HG02981 (cell line): ENCODE results near the gene AHRR.

Experiments used
- ATAC-seq: cut with Tn5 transposase; IDR thresholded peaks from one replicate; pipeline ENCODE4 v1.9.1; 2021; ENCODE audit warnings: mild to moderate bottlenecking, moderate library complexity; ENCODE audit not compliant: unreplicated experiment

The AHRR gene

GRCh38 chr5:438481-438981, 117.0 kb downstream of the AHRR start:
- ATAC-seq = no peak

DNA sequence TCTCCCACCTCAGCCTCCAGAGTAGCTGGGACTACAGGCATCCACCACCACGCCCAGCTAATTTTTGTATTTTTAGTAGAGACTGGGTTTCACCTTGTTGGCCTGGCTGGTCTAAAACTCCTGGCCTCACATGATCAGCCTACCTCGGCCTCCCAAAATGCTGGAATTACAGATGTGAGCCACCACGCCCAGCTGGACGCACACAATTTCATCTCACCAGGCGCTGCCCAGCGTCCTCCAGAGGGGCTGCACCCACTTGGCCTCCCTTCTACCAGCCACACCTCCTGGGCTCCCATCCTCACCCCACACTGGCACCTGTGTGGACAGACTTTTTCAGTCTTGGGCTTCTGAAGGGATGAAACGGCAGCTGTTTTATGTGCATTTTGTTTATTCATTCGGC, 117.7 kb downstream of the AHRR start:
- ATAC-seq = no peak

DNA sequence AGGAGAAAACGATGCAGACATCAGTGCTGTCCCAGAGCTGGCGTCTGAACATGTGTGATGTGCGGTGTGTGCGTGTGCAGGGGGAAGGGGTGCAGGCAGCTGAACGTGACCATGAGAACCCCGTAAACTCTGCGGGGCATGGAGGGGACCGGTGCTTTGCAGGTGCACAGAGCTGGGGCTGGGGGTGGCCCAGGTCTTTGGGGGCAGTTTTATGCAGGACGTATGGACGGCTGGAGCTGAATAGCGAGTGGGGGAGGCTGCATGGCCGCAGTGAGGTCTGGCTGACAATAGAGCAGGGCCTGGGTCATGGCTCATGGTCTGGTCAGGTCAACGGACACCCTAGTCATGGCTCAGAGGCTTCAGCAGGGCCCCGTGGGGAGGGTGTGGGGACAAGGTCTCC, 118.1 kb downstream of the AHRR start:
- no peak for ATAC-seq

DNA sequence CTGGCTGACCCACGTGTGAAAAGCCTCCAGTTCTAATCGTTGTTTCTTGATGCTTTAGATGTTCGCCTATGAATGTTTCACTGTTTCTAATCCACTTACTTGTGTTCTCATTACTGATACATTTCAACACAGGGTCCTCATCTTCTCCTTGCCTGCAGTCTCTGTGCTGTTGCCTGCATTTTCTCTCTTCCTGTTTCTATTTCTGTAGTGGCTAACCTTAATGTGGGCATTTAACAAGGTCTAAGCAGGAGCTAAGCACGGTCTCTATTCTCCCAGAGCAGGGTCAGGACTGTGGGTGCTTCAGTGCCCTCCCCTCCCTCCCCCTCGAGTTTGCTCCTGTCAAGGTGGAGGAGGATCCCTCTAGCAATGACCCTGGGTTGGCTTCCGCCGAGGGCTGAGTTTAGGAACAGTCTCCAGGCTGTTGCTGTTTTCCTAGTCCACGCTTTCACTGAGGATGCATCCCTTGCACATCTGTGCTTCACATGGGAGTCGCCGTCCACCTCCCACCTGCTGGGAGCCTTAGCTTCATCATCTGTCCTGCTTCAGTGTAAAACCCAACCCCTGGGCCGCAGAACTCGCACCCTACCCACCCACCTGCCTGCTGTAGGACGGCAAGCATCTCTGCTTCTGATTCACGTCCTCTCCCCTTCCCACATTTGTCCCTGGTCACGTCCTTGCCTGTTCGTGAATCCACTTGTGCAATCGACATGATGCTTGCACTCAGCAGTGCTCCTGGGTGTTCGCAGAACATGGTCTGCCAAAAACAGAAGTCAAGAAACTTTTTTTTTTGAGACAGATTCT, 119.1 kb downstream of the AHRR start:
- ATAC-seq = no peak

DNA sequence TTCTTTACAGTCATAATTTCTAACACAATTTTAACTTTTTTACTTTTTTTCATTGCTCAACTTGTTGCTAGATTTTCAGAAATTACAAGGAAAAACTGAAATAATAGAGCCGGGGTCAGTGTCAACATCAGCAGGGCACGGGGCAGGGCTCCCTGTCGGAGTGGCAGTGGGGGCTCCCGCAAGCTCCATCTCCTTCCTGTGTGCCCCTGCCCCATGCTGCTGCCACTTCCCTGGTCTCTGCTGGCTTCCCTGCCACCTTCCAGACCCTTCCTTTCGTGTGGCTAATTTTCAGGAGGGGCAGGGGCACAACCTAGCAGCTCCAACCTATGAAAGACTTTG, 120.5 kb downstream of the AHRR start:
- no peak for ATAC-seq

GRCh38 chr5:442335-443238, 121.1 kb downstream of the AHRR start, which contains the start of gene EXOC3:
Gene EXOC3, plus strand, starts transcription at chr5:443176. Its CDS starts 3,030 bp downstream, at chr5:446206.
- peak; percentile 88 for ATAC-seq

GRCh38 chr5:443239-444151, 122.0 kb downstream of the AHRR start:
- peak; percentile 27 for ATAC-seq

- ATAC-seq = no peak
These were observed 122.7 kb downstream of the AHRR start for GRCh38 chr5:444226-444625.

DNA sequence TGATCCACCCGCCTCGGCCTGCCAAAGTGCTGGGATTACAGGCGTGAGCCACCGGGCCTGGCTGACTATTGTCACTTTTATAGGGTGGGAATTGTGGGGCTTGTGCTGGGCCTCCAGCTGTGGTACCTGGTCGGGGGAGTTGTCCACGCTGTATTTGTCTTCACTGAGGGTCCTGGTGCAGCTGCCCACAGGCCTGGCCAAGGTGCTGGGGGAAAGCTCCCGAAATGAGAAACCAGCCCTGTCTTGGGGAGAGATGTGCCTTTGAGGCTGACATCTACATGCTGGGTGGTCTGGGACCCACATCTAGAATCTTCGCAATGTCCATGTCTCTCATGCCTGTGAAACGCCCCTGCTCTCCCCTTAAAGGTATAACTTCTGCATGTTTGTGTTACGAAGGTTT, 124.1 kb downstream of the AHRR start:
- ATAC-seq = no peak

- no peak for ATAC-seq
These were observed 124.8 kb downstream of the AHRR start for GRCh38 chr5:446066-446882.

DNA sequence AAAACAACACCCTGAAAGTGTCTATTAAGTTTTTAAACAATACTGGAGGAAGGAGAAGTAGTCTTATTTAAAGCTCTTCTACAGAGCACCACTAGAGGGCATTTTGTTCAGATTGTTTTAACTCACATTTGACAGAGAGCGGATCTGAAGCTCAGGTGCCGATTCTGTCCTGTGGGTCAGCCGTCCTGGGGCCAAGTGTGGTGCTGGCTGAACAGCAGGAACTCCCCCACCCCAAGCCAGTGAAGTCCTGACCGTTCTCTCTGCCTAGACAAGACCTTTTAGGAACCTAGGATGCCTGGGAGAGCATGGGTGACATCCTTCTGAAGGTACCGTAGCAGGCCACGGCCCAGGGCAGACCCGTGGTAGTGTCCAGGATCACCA, 125.4 kb downstream of the AHRR start:
- ATAC-seq = no peak

DNA sequence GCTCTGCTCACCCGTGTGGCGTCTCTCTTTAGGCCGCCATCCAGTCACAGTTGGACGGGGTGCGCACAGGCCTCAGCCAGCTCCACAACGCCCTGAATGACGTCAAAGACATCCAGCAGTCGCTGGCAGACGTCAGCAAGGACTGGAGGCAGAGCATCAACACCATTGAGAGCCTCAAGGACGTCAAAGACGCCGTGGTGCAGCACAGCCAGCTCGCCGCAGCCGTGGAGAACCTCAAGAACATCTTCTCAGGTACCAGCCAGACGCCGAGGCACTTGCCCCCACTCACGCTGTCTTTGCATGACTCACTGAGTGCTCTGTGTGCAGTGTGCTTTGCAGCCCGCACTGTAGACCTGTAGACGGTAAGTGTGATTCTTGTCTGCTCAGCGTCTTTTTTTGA, 126.0 kb downstream of the AHRR start:
- ATAC-seq = no peak

GRCh38 chr5:448061-448765, 126.7 kb downstream of the AHRR start:
- ATAC-seq = no peak

- ATAC-seq = no peak
These were observed 127.2 kb downstream of the AHRR start for GRCh38 chr5:448766-449090.

DNA sequence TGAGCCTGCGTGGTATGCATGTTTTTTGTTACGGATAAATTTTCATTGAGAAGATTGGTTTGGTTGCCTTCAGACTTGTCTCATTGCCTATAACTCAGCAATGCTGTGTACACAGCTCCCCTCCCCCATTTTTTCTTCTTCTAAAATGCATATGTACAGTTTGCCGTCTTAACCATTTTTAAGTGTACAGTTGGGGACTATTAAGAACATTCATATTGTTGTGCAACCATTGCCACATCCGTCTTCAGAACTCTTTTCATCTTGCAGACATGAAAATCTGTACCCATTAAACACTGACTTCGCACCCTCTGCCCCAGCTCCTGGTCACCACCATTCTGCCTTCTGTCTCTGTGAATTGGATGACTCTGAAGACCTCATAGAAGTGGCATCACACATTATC, 127.6 kb downstream of the AHRR start:
- no peak for ATAC-seq

GRCh38 chr5:451587-452458, 130.3 kb downstream of the AHRR start:
- no peak for ATAC-seq

GRCh38 chr5:452978-453710, 131.6 kb downstream of the AHRR start:
- ATAC-seq = no peak
